A549 (cell line): Measurements from ENCODE around the gene NTN5. TPM values are rescaled to one million over a fixed set of nuclear protein-coding genes. Genes with fewer than 3 reads are reported as not detected.
"Not testable (repeated sequence)": the region's sequence is repeated elsewhere in the genome, so short reads cannot be mapped to it uniquely, and the experiment has no call there.

Source experiments
- ATAC-seq, 2 experiments: fragments of 200-7000 bp in 1 of 2; fragments of >200 bp in 1 of 2; cut with Nextera tagmentation in 1 of 2; cut with Tn5 transposase in 1 of 2; 3 replicates each; pipeline versions ENCODE4 v1.8.0 to v1.9.1; 2018 to 2020; ENCODE audit warnings: mild to moderate bottlenecking in 1 of 2, moderate library complexity in 1 of 2
- CTCF ChIA-PET: fragments of 300-600 bp; sonication (Branson Sonifier 250); formaldehyde crosslinking; extraction: SDS; loops from one replicate; lab custom pipeline; 2021; ENCODE audit warnings: antibody characterized with exemption, inconsistent platforms; lab: Yijun Ruan, JAX
- POLR2A ChIA-PET: fragments of 350-600 bp; formaldehyde crosslinking; extraction: SDS; loops from one replicate; lab custom pipeline; 2021; ENCODE audit warnings: antibody characterized with exemption, inconsistent platforms; lab: Yijun Ruan, JAX
- DNase-seq, 2 experiments: peaks; one replicate each; pipeline versions ENCODE4 v3.0.0 to v3.0.0-alpha.2; 2011 to 2016; ENCODE audit warnings: low read depth in 1 of 2, low spot score in 1 of 2
- FAIRE-seq: peaks from 2 replicates; lab custom pipeline; 2011; peaks lifted over from hg19 to GRCh38; lab: Jason Lieb, UNC
- H3K27ac ChIP-seq, 2 experiments: fragments of >200 bp; sonication (Bioruptor Twin); formaldehyde crosslinking; 3 replicates each; pipeline ENCODE4 v1.5.1; 2016 to 2017
- H3K4me1 ChIP-seq: fragments of >200 bp; sonication (Bioruptor Twin); formaldehyde crosslinking; 3 replicates; pipeline ENCODE4 v1.6.1; 2016
- H3K4me2 ChIP-seq: fragments of >200 bp; sonication (Bioruptor Twin); formaldehyde crosslinking; 3 replicates; pipeline ENCODE4 v1.6.1; 2016
- H3K4me3 ChIP-seq: fragments of >200 bp; sonication (Bioruptor Twin); formaldehyde crosslinking; 3 replicates; pipeline ENCODE4 v1.5.1; 2016
- H3K9me3 ChIP-seq: fragments of >200 bp; sonication (Bioruptor Twin); formaldehyde crosslinking; 3 replicates; pipeline ENCODE4 v1.6.1; 2016
- CEBPB ChIP-seq, 2 experiments: fragments of >200 bp in 1 of 2; sonication (Bioruptor Twin) in 1 of 2; formaldehyde crosslinking in 1 of 2; IDR thresholded peaks; 2 replicates each; pipeline ENCODE4 v1.6.1; 2012 to 2016
- ESRRA ChIP-seq: fragments of 150-350 bp; IDR thresholded peaks from 2 replicates; pipeline ENCODE4 v1.6.1; 2014; ENCODE audit warnings: mild to moderate bottlenecking, low read length, borderline replicate concordance
- FOSB ChIP-seq: fragments of 250-450 bp; sonication (Bioruptor Pico); IDR thresholded peaks from 2 replicates; pipeline ENCODE4 v1.5.0; 2020; ENCODE audit warnings: mild to moderate bottlenecking, moderate library complexity
- FOSL2 ChIP-seq, 2 experiments: fragments of 450-650 bp in 1 of 2; fragments of >200 bp in 1 of 2; sonication (Bioruptor Twin) in 1 of 2; formaldehyde crosslinking; IDR thresholded peaks; 2 replicates each; pipeline versions ENCODE4 v1.5.0 to v1.6.1; 2016 to 2020; ENCODE audit warnings: mild to moderate bottlenecking in 1 of 2, moderate library complexity in 1 of 2
- GATA3 ChIP-seq: IDR thresholded peaks from 2 replicates; pipeline ENCODE4 v1.6.1; 2012; ENCODE audit warnings: borderline replicate concordance
- HOXB13 ChIP-seq: fragments of 250-450 bp; sonication (Bioruptor Pico); IDR thresholded peaks from 2 replicates; pipeline ENCODE4 v1.5.0; 2020; ENCODE audit warnings: low read depth, mild to moderate bottlenecking, moderate library complexity
- JUNB ChIP-seq: fragments of >200 bp; sonication (Bioruptor Twin); formaldehyde crosslinking; IDR thresholded peaks from 2 replicates; pipeline ENCODE4 v1.6.1; 2016
- KDM1A ChIP-seq: fragments of 200-600 bp; sonication (generic); IDR thresholded peaks from 2 replicates; pipeline ENCODE4 v1.6.1; 2016; ENCODE audit warnings: low read depth, mild to moderate bottlenecking
- NPAS2 ChIP-seq: fragments of 250-450 bp; sonication (Bioruptor Pico); IDR thresholded peaks from 2 replicates; pipeline ENCODE4 v1.8.0; 2022; ENCODE audit warnings: mild to moderate bottlenecking, moderate library complexity, borderline replicate concordance
- POLR2A ChIP-seq: IDR thresholded peaks from 2 replicates; pipeline ENCODE4 v1.6.1; 2012; ENCODE audit warnings: mild to moderate bottlenecking, low read length
- TP53 ChIP-seq: fragments of 250-450 bp; sonication (Bioruptor Pico); IDR thresholded peaks from 2 replicates; pipeline ENCODE4 v1.5.0; 2021; ENCODE audit warnings: mild to moderate bottlenecking, moderate library complexity
- ZC3H11A ChIP-seq: fragments of 450-650 bp; IDR thresholded peaks from 2 replicates; pipeline ENCODE4 v1.6.1; 2014; ENCODE audit warnings: antibody characterized with exemption, mild to moderate bottlenecking
- WGBS: methylation state at CpG from one replicate; pipeline ENCODE4 v1.1.6; 2017; ENCODE audit errors: missing lambda C conversion rate; 5-methylcytosine and 5-hydroxymethylcytosine counted together
- polyA plus RNA-seq, 4 experiments: library from polyadenylated mRNA; depleted of rRNA in 3 of 4; stranded (reverse); fragments of >200 nt; fragmentation: RNase III in 1 of 4; extraction: RNeasy Plus Mini Kit Qiagen cat#74134 plus additional on column Dnase treatment in 1 of 4; gene quantifications; 2 replicates in 3 of 4; 3 replicates in 1 of 4; pipeline ENCODE4 v1.2.3, GENCODE V29; 2011 to 2017
- TF ChIP-seq, protein P1 (sequence below): IDR thresholded peaks from 2 replicates; pipeline ENCODE4 v1.6.1; 2012
- TF ChIP-seq, protein P2 (sequence below): fragments of >200 bp; sonication (Bioruptor Twin); formaldehyde crosslinking; IDR thresholded peaks from 3 replicates; pipeline ENCODE4 v1.6.1; 2016
- TF ChIP-seq, protein P3 (sequence below): IDR thresholded peaks from 2 replicates; pipeline ENCODE4 v1.6.1; 2012; ENCODE audit warnings: low read depth, borderline replicate concordance
- TF ChIP-seq, protein P4 (sequence below): fragments of 450-650 bp; IDR thresholded peaks from 2 replicates; pipeline ENCODE4 v1.6.1; 2014; ENCODE audit warnings: antibody characterized with exemption

The NTN5 gene
- polyA plus RNA-seq, 2 of the 4 experiments (the other 2 are of a cell fraction): 0.18 to 0.22 TPM

DNA sequence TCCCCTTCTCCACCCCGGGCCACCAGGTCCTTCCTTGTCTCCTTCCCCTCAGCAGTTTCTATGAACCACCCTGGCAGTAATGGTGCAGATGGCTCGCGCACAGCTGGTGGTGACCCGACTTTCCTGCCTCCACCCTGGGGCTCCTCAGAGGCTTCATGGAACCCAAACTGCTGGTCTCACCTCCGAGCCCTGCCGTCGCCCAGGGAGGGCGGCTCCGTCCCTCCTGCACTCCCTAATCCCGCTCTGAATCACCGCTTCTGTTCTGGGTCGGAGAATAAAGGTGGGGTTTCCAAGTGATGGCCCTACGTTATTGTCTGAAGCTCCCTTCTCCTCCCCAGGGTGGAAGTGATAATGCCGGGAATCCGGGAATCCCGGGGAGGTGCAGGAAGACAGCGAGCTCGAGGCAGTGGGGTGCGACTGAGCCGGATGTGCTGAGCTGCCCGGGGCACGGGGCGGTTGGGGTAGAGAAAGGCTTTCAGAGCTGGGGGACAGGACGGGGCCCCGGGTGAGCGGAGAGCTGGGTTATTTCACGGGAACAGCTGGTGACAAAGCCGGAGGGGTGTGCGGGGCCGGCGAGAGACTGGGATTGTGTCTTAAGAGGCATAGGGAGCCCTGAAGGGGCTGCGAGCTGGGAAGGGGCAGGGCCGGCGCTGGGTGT is 23.7 kb upstream of the NTN5 start:
- ATAC-seq (no peak), FAIRE-seq (no peak), DNase-seq (no peak)
- TF ChIP-seq HOXB13 (CRISPR knock-in tag) (no peak), KDM1A (no peak)
- Histone ChIP-seq H3K4me3 (no peak overlapping the region), H3K9me3 (no peaks in the 10 kb centered on the region), H3K4me1 (peaks cover 3% of the 10 kb centered on the region; the same call in 2 of the 3 replicates), H3K27ac (no peak overlapping the region), H3K4me2 (no peak overlapping the region)
- ChIA-PET CTCF (interaction anchor here (0.7 to 14.0 kb wide), 14 partner anchors 9 to 146 kb away, joined by 3 to 151 read pairs (median 4); partner anchors contain the start of gene CA11), POLR2A (interaction anchor here (0.7 kb wide), 1 partner anchor 17 kb away, joined by 3 read pairs; no protein-coding TSS in a partner anchor)
- WGBS: 84% methylated on average over 33 of the region's 34 CpGs

DNA sequence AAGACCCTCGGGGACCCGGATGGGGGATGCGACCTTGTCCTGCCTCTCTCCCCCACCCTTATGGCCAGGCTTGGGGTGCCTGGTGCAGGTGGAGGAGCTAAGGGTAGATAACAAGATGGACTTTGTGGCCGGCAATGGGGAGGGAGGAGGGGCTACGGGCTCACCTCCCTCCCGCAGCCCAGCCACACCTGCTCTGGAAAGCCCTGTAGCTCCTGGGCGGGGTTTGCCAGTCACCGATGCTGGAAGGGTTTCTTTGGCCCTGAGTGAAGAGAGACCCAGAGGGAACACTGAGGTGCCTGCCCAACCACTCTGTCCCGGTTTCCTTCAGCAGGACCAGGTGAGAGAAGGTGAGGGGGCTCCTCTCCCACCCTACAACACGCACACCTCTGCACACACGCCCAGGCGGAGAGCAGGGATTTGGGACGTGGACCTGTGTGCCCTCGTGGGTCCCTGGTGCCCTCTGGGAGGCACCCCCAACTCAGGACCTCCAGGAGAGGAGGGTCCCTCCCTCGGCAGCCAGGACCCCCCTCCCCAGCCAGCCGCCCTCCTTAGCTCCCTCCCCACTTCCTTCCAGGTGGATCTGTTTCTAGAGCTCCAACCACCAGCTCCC is 23.0 kb upstream of the NTN5 start, which contains the start of gene FUT2:
FUT2 (plus strand) TSS at position 229 of the 610 bp plus-strand sequence. CDS start 6,986 bp downstream, outside the sequence.
- Histone ChIP-seq H3K4me2 (no peak within 1 kb of the TSS), H3K9me3 (no peaks in the 10 kb centered on the region), H3K4me3 (no peak within 1 kb of the TSS), H3K4me1 (peaks cover 3% of the 10 kb centered on the region; the same call in 2 of the 3 replicates), H3K27ac (no peak within 1 kb of the TSS)
- no peak for ATAC-seq
- ChIA-PET POLR2A (interaction anchor here (0.7 kb wide), 1 partner anchor 18 kb away, joined by 3 read pairs; no protein-coding TSS in a partner anchor), CTCF (interaction anchor here (0.8 to 14.0 kb wide), 11 partner anchors 11 to 147 kb away, joined by 3 to 151 read pairs (median 5); partner anchors contain the start of gene CA11)
- 67% methylated on average over 16 of the region's 16 CpGs for WGBS
- no peak for DNase-seq
- no peak for TF ChIP-seq FOSL2 (IDR thresholded peaks at IDR 0.05)
- no peak for TF ChIP-seq FOSL2 (CRISPR knock-in tag; IDR thresholded peaks at IDR 0.05)
- FAIRE-seq: no peak

DNA sequence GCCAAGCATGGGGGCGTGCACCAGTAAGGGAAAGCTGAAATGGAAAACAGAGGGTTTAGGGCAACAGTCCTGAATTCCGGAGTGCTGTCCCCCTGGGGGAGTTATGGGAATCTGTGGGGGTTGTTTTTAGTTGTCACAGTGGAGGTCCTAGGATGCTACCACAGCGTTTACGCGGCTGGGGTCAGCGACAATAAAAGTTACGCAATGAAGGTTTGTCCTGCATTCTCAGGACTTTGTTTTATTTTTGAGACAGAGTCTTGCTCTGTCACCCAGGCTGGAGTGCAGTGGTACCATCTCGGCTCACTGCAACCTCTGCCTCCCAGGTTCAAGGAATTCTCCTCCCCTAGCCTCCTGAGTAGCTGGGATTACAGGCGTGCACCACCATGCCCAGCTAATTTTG is 20.8 kb upstream of the NTN5 start:
- ATAC-seq, POLR2A ChIA-PET, H3K4me3 ChIP-seq, DNase-seq, H3K4me1 ChIP-seq, H3K27ac ChIP-seq, H3K9me3 ChIP-seq, H3K4me2 ChIP-seq, FAIRE-seq: not testable (repeated sequence)
- CTCF ChIA-PET: interaction anchor here (1.0 to 14.0 kb wide), 5 partner anchors 9 to 94 kb away, joined by 3 to 151 read pairs (median 3); no protein-coding TSS in a partner anchor
- 93% methylated on average over 9 of the region's 9 CpGs for WGBS
- TF ChIP-seq CEBPB (IDR thresholded peaks at IDR 0.05): peak; percentile 32 to 60; a peak in 3 of 4 replicates

DNA sequence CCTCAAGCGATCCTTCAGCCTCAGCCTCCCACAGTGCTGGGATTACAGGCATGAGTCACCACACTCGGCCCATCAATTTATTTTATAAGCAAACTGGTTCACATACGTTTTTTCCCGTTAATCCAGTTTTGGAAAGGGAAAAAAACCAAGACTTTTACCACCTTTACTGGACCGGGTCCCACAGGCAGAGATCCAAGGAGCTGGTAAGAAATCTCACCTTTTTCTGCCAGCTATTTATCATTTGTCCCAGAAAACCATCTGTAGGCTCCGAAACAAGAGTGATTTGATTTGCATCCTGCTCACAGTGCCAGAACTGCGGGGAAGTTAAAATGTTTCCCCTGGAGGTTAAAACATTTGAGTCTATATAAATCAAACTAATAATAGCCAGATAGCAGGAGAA is 16.6 kb upstream of the NTN5 start:
- FAIRE-seq: no peak
- Histone ChIP-seq H3K4me2 (no peak overlapping the region), H3K4me1 (peaks cover 11% of the 10 kb centered on the region), H3K4me3 (no peak overlapping the region), H3K27ac (no peak overlapping the region), H3K9me3 (no peaks in the 10 kb centered on the region)
- CTCF ChIA-PET: interaction anchor here (0.8 to 14.0 kb wide), 4 partner anchors 12 to 153 kb away, joined by 3 to 151 read pairs (median 8); no protein-coding TSS in a partner anchor
- no peak for ATAC-seq
- 86% methylated on average over 7 of the region's 7 CpGs for WGBS
- POLR2A ChIA-PET: no interaction called here
- DNase-seq: no peak
- TF ChIP-seq POLR2A: no peak
- TF ChIP-seq, protein P1, sequence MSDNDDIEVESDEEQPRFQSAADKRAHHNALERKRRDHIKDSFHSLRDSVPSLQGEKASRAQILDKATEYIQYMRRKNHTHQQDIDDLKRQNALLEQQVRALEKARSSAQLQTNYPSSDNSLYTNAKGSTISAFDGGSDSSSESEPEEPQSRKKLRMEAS: no peak
- TF ChIP-seq, protein P2, sequence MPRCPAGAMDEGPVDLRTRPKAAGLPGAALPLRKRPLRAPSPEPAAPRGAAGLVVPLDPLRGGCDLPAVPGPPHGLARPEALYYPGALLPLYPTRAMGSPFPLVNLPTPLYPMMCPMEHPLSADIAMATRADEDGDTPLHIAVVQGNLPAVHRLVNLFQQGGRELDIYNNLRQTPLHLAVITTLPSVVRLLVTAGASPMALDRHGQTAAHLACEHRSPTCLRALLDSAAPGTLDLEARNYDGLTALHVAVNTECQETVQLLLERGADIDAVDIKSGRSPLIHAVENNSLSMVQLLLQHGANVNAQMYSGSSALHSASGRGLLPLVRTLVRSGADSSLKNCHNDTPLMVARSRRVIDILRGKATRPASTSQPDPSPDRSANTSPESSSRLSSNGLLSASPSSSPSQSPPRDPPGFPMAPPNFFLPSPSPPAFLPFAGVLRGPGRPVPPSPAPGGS: no peak
- no peak for TF ChIP-seq ESRRA
- TF ChIP-seq, protein P3, sequence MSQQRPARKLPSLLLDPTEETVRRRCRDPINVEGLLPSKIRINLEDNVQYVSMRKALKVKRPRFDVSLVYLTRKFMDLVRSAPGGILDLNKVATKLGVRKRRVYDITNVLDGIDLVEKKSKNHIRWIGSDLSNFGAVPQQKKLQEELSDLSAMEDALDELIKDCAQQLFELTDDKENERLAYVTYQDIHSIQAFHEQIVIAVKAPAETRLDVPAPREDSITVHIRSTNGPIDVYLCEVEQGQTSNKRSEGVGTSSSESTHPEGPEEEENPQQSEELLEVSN: no peak
- TF ChIP-seq NPAS2 (CRISPR knock-in tag): no peak
- TF ChIP-seq, protein P4, sequence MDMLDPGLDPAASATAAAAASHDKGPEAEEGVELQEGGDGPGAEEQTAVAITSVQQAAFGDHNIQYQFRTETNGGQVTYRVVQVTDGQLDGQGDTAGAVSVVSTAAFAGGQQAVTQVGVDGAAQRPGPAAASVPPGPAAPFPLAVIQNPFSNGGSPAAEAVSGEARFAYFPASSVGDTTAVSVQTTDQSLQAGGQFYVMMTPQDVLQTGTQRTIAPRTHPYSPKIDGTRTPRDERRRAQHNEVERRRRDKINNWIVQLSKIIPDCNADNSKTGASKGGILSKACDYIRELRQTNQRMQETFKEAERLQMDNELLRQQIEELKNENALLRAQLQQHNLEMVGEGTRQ: no peak
- no peak for TF ChIP-seq TP53 (CRISPR knock-in tag)
- TF ChIP-seq ZC3H11A: no peak
- no peak for TF ChIP-seq FOSB (CRISPR knock-in tag)
- TF ChIP-seq JUNB: no peak
- TF ChIP-seq GATA3: no peak
